NB4 (cell line): ENCODE results near the gene CNGA1.

Experiments used
- CTCF ChIP-seq: IDR thresholded peaks from one replicate; pipeline ENCODE4 v1.5.1; 2012; ENCODE audit warnings: low read depth, low read length
- POLR2A ChIP-seq: IDR thresholded peaks from 2 replicates; pipeline ENCODE4 v1.6.1; 2011; ENCODE audit warnings: mild to moderate bottlenecking; ENCODE audit not compliant: insufficient read length; ENCODE audit errors: extremely low read depth

GRCh38 chr4:48015216-48015615 lies 1.3 kb downstream of the CNGA1 start:
- TF ChIP-seq CTCF: no peak
- no peak for TF ChIP-seq POLR2A
